Keratinocyte (primary cell): ENCODE measurements around the gene ANO10.

ENCODE experiments used
- CTCF ChIP-seq, 3 experiments: IDR thresholded peaks in 1 of 3; conservative IDR thresholded peaks in 1 of 3; optimal IDR thresholded peaks in 1 of 3; 2 replicates in 2 of 3; 3 replicates in 1 of 3; pipeline versions ENCODE3 to v1.5.1; 2011; ENCODE audit warnings: low read length in 3 of 3, mild to moderate bottlenecking in 3 of 3, moderate library complexity in 2 of 3, control low read depth in 1 of 3, inconsistent platforms in 1 of 3; ENCODE audit not compliant: insufficient read depth in 2 of 3; ENCODE audit errors: extremely low read depth in 1 of 3
- EZH2 ChIP-seq: IDR thresholded peaks from one replicate; pipeline ENCODE4 v1.6.1; 2012; ENCODE audit warnings: inconsistent platforms, mild to moderate bottlenecking, low read length, moderate library complexity

- no peak for TF ChIP-seq CTCF (optimal IDR thresholded peaks at IDR 0.05 in 1 of 3, IDR thresholded peaks at IDR 0.05 in 1 of 3, conservative IDR thresholded peaks at IDR 0.05 in 1 of 3; ENCODE audit: extremely low read depth in 1 of 3, insufficient read depth in 2 of 3, low read length in 3 of 3)
- no peak for TF ChIP-seq EZH2
Observed at GRCh38 chr3:43473737-43474136, 148.1 kb downstream of the ANO10 start.
